GM21723 (cell line): Measurements from ENCODE around the gene HES5.

ENCODE experiments used
- ATAC-seq: cut with Tn5 transposase; IDR thresholded peaks from one replicate; pipeline ENCODE4 v1.9.1; 2021; ENCODE audit warnings: mild to moderate bottlenecking, moderate library complexity; ENCODE audit not compliant: unreplicated experiment

Gene HES5

DNA sequence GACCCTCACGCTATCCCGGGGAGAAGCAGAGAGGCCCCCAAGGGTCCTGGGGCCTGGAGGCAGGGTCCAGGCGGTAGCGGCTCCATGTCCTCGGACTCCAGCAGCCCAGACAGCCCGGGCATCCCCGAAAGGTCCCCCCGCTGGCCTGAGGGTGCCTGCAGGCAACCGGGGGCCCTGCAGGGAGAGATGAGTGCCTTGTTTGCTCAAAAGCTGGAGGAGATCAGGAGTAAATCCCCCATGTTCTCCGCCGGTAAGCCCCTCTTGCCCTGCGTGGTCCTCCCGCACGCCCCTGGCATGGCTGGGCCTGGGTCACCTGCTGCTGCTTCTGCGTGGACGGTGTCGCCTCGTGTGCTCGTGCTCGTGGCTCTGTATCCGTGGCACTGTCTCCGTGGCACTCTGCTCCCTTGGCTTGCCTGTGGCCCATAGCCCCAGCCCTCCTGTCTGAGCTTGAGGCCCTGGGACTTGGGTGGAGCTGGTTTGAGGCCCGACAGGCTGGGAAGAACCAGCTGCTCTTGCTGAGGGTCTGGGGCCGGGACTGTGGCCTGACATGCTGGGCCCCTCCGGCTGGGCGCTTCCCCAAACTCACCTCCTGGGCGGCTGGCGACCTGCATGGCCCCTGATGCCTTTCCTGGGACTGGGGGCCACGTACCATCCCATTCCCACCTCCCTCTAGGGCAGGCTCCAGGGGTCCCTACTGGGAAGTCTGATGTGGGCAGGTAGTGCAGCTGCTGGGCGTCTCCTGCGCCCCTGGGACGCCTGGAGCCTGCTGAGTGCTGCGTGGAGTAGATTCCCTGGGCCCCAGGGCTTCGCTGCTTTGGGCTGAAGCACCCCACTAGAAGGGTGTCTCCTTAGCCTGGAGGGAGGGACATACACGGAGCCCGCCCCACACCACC is 27.2 kb downstream of the HES5 start:
- ATAC-seq, result no peak

DNA sequence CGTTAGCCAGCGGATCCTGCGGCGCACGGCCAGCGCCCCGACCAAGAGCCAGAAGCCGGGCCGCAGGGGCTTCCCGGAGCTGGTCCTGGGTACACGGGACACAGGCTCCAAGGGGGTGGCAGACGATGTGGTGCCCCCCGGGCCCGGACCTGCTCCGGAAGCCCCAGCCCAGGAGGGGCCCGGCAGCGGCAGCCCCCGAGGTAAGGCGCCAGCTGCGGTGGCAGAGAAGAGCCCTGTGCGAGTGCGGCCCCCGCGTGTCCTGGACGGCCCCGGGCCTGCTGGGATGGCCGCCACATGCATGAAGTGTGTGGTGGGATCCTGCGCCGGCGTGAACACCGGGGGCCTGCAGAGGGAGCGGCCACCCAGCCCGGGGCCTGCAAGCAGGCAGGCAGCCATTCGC is 27.9 kb downstream of the HES5 start:
- ATAC-seq, result no peak

GRCh38 chr1:2501820-2502119 is 28.3 kb downstream of the HES5 start:
- ATAC-seq, result no peak

DNA sequence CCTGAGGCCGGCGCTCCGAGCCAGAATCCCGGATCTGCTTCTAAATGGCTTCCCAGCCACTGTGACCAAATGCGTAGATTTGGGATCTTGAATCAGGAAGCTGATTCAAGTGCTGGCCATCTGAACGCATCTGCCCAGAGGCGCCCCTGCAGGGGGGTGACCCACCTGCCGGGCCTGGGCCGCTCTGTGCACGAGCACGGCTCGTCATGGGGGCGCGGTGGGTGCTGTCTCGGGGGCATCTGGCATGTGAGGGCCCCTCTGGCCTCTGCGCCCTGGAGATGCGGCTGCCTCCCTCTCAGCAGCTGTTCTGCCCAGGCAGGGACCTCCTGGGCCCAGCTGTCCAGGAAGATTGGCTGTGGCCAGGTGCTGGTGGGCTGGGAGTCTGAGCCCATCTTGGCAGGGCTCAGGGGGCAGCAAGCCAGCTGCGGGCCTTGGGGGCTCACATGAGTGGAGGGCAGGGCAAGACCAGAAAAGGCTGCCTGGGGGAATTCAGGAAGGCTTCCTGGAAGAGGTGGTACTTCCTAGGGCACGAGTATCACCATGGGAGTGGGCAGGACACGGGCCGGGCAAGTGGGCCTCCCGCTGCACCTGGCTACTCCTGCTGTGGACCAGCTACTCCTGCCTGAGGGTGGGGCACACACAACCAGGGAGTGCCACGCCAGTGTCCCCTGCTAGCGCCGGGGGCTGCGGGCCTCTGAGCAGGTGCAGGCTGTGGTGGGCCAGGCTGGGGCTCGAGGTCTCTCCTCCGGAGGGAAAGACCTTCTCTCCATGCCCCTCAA is 28.8 kb downstream of the HES5 start:
- no peak for ATAC-seq

GRCh38 chr1:2499986-2500596 is 30.0 kb downstream of the HES5 start:
- no peak for ATAC-seq

GRCh38 chr1:2499260-2499659 is 30.8 kb downstream of the HES5 start:
- ATAC-seq, result no peak

- ATAC-seq, result no peak
These were observed 31.4 kb downstream of the HES5 start for GRCh38 chr1:2498648-2499047.

DNA sequence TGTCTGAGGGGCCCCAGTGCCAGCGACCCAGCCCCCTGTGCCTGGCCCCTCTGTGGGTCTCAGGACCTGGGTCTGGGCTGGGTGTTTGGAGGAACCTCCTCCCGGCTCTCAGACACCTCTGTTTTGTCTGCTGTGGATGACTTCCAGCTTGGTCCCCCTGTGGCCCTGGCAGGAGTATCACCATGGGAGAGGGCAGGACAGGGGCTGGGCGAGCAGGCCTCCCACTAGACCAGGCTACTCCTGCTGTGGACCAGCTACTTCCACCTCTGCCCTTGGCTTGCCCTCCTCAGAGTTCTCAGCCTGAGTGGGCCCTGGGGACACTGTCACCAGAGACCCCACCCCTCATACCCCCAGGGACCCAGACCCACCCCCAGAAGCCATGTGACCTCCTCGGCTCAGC is 32.2 kb downstream of the HES5 start:
- ATAC-seq, result no peak

DNA sequence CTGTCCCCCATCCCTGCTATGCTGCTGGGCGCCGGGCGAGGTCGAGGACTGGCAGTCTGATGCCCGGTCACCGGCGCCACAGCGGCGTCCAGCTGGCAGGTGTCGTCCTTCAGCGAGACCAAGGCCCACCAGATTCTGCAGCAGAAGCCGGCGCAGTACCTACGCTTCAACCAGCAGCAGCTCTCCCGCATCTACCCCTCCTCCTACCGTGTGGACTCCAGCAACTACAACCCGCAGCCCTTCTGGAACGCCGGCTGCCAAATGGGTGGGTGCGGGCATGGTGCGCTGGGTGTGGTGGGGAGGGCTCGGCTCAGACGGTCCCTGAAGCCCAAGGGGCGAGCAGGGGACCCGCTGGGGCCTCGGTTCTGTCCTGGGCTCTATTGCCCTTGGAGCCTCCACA is 33.3 kb downstream of the HES5 start:
- no peak for ATAC-seq

DNA sequence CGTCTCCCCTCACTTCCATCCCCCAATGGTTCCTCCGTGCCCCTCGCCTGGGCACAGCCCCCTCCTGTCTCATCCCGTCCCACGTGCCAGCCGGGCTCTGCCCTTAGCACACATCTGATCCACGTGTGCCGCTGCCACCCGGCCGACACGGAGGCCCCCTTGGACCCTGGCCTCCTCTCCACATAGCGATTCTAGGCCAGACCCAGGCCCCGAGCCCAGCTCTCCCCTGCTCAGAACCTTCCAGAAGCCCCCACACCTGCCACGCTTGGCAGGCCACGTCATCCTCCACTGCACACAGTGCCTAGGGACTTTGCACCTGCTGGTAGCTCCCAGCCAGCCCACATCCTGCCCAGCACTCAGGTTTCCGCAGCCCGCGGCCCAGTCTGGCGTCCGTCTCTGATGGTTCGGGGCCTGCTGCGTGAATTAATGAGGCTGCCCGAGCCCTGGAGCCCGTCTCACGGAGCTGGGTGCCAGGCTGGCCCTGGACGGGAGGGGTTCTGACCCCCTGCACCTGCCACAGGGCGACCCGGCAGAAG is 33.9 kb downstream of the HES5 start:
- no peak for ATAC-seq

- ATAC-seq, result no peak
These were observed 34.5 kb downstream of the HES5 start for GRCh38 chr1:2495546-2495945.

DNA sequence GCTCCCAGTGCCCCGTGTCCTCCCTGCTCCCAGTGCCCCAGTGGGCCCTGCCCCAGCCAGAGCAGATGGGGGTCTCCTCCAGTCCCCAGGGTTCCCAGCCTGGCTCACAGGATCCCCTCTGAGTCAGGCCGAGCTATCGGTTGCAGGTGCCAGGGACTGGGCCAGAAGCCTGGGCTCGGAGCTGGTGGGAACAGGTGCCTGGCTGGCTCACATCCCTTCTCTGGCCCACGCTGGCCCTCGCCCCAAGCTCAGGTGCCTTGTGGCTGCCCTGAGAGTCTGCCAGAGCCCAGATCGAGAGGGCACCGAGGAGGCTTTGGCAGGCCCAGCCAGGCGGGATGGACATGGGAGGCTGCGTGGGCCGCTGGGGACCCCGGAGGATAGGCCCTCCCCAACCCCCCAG is 35.0 kb downstream of the HES5 start:
- no peak for ATAC-seq

DNA sequence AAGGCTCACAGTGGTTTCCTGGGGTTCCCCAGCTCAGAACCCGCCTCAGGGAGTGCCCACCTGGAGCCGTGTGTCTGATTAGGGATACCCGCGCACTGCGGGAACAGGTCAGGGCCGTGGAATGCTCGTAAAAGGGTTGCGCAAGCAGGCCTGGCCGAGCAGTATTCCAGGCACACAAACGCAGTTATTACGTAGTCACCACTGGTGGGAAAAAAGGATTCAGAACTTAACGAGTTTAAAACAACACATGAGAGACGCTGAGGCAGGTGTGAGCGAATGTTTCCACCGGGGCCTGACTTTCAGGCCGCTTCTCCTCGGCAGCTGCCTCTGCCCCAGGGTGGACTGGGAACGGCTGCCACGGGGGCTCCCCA is 35.8 kb downstream of the HES5 start:
- no peak for ATAC-seq

- no peak for ATAC-seq
These were observed 36.3 kb downstream of the HES5 start for GRCh38 chr1:2493691-2494322.

GRCh38 chr1:2493218-2493617 is 36.8 kb downstream of the HES5 start:
- no peak for ATAC-seq

DNA sequence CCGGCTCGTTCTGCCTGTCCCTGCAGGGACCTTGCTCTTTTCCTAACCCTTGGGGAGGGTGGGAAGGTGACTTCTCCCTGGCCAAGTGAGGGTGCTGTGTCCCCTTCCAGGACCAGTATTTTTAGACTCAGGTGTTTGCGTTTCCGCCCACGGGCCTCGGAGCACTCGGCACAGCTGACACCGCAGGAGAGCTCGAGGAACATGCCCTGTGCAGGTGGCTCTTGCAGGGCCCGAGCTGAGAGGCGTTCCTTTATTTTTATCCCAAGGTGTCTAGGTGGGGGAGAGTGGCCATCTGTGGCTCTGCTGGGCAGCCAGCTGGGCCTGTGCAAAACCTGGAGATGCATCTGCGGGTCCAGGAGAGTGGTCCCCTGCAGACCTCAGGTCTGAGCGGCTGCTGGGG is 38.0 kb downstream of the HES5 start:
- ATAC-seq, result no peak

DNA sequence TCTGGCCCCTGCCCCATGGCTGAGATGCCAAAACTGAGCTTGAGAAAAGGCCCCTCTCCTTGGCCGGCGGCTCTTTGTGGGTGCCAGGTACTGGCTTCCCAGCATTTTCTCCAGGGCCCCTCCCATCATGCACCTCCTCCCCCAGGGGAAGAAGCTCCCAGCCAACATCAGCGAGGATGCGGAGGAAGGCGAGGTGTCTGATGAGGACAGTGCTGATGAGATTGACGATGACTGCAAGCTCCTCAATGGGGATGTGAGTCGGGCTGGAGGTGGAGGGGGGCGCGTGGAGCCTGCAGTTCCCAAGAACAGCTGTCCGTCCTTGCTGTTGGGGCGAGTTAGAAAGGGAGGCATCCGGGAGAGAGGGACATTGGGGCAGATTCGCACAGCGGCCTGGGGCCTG is 40.4 kb downstream of the HES5 start:
- no peak for ATAC-seq

- ATAC-seq, result no peak
These were observed 41.4 kb downstream of the HES5 start for GRCh38 chr1:2488688-2489087.

- no peak for ATAC-seq
These were observed 43.5 kb downstream of the HES5 start for GRCh38 chr1:2486558-2486957.

GRCh38 chr1:2486041-2486440 is 44.0 kb downstream of the HES5 start:
- ATAC-seq, result no peak

- ATAC-seq, result no peak
These were observed 46.1 kb downstream of the HES5 start for GRCh38 chr1:2483970-2484369.
